GM18909 (cell line): Measurements from ENCODE around the gene ETV4.

Experiments used
- ATAC-seq: cut with Tn5 transposase; IDR thresholded peaks from one replicate; pipeline ENCODE4 v1.9.1; 2021; ENCODE audit warnings: mild to moderate bottlenecking; ENCODE audit not compliant: unreplicated experiment, poor library complexity

The ETV4 gene

DNA sequence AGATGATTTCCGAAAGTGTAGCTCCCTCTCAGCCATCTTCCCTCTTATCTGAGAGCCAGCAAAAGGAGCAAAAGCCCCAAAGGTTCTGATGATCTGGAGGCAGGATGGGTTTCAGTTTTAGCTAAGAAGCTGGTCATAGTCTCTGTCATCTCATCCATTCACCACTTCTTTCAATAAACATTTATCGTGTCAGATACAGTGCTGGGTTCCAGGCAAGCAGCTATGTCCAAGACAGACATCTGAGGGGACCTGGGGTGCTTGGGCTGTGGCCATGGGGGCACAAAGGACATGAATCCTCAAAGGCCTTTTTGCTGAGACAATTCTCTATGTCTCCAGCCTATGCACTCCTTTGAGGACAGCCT lies 1.0 kb upstream of the ETV4 start:
- ATAC-seq, result no peak

DNA sequence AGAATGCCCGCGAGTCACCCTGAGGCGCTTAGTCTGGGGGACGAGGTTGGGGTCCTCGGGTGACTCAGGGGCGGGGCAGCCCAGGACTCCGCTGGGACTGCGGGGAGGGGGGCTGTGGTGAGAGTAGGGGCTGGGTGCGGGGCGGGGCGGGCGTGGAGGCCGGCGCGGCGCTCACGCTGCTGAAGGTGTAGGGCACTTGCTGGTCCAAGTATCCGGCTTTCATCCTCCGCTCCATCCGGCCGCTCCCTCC lies 832 bp downstream of the ETV4 start:
- no peak for ATAC-seq

DNA sequence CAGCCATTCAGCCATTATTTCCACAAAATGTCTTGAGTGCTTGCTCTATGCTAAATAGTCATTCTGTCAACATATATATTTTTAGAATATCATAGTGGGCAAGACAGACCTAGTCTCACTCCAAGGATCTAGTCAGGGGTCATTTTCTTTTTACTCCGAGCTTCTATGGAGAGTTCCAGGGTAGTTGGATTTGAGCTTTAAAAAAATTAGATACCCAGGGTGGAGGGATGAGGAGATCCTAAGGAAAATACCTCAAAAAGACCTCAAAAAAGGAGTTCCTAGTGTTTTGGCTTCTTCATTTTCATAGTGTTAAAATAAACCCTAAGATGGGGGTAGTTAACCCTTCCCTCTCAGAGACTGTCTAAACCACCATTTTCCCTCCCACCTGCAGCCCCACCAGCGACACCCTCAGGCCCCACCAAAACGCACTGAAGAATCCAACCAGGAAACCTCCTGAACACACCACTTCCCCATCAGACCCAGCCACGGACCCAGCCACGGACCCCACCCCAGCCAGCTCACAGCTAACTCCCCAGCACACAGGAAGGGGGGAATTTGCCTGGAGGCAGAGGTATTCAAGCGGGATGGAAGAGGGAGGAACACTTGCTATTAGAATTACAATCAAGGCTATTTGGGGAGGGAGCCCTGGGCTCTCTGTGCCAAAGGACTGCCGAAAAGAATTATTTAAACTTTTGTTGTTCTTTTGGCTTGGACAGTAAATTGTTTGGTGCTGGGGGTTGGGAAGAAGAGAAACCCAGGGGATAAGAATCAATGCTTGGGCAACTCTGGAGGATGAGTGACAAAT lies 2.2 kb downstream of the ETV4 start:
- ATAC-seq, result no peak

DNA sequence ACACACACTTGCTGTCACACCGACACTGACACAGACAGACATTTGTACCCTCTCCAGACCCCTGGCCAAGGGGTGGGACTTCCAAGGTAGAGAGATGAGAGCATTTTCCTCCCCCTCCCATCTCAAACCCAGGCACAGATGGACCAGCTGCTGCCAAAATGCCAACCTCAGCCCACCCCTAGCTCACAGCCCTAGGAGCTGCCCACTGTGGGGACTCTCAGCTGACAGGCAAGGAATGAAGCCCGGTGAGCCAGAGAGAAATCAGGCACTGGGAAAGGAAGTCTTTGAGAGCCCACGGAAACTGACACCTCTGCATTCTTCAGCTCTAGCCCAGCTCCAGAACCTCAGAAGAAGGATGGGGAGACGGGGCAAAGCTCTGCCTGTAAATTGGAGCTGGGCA lies 2.8 kb downstream of the ETV4 start:
- no peak for ATAC-seq

DNA sequence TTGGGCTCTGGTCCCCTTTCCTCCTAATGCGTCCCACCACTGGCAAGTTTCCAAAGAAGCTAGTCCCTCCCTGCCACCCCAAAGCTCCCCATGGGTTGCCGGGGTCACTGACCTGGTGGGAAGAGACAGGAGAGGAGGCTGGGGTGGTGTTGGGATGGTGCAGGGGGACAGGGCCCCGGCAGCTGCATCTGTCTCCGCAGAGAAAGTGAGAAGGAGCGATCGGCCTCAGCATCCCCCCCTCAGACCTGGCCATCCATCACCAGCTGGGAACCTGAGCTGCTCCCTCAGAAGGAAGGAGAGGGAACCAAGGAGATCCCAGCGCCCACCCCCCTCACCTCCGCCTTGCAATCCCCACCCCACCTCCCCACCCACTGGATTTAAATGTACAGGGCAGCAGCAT lies 3.3 kb downstream of the ETV4 start:
- no peak for ATAC-seq

DNA sequence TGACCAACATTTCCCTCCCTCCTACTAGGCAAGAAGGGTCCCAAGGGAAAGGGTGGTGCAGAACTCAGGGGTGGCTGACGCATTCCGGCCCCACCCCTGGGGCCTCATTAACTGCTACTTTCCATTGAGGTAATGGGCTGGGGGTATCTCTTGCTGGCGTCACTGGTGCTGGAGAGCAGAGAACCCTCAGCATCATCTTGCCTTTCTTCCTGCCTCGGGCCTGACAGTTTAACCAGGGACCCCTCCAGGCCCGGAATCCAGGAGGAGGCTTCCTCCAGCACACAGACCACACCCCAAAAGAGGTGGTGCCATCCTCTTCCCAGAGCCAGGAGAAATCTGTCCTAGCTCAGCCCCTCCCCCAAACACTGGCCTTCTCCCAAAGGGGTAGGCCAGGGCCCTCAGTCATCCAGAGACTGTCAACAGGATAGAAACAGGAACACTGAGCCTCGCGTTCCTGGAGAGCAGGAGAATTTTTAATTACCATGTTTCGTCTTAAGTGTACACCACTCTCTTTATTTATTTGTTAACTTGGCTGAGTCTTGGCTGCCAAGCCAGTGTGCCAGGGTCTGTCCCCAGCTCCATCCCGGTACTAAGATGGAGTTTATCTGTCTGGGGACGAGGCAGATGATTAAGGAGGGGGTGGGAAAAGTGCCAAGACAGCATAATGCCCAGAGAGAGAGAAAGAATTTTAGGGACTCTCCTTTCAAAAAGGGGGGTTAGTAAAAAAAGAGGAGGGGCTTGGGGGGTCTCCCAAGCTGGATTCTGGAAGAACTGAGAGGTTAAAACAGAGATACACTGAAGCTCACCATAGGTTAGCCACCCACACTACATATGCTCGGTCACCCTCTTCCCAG lies 5.1 kb downstream of the ETV4 start:
- no peak for ATAC-seq

DNA sequence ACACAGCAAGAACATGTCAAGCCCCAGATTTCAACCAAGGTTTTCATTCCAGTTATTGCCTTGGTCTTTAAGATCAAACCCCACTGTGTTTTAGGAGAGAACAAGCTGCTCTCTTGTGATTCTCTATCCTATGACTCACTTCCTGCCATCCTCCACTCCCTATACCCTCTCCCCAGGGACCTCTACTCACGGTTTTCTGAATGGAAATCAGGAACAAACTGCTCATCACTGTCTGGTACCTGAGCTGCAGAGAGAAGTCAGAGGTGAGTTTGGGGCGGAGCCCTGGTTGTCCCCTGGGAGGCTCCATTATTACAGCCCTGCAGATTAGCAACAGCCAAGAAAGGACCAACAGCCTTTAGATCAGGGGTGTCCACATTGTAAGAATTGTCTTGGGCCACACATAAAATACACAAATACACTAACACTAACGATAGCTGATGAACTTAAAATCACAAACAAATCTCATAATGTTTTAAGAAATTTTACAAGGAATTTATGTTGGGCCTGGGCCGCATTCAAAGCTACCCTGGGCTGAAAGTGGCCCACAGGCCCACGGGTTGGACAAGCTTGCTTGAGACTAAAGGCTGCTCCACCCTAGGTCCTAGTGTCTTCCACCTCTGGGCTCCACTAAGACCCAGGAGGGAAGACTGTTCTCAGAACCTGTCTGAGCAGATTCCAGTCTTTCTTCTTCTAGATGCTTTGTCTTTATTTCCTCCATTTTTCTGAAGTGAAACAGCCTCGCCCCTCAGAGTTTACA lies 9.7 kb downstream of the ETV4 start:
- no peak for ATAC-seq

DNA sequence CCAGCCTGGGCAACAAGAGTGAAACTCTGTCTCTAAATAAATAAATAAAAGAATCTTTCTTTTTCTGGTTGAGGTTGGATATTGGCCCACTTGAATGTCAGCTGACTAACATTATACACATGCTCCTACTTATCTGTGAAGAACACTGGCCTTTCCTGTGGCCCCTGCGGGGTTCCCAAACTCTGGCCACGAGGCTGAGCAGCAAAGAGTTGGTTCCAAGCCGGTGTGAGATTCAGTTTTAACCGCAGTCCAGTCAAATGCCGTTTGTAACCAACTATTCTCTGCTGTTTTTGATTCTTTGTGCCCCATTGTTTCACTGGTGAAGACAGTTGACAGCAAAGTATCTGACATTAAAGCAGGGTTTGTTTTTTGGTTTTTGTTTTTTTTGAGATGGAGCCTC lies 11.2 kb downstream of the ETV4 start:
- no peak for ATAC-seq

DNA sequence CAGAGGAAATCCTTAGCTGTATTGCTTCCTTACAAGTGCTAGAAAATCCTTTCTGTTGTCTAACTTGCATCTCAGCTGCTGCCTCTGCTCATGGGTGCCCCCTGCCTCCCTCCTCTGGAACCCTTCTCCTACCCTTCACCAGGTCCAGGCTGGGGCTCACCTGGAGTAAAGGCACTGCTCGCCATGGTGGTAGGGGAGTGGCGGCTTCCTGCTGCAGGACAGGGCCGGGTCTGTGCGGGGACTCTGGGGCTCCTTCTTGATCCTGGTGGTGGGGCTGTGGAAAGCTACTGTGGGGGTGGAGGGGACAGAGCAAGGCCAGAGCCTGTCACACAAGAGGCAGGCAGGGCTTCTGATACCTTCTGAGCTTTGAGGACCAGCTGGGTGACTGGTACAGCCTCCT lies 12.4 kb downstream of the ETV4 start:
- ATAC-seq, result no peak

DNA sequence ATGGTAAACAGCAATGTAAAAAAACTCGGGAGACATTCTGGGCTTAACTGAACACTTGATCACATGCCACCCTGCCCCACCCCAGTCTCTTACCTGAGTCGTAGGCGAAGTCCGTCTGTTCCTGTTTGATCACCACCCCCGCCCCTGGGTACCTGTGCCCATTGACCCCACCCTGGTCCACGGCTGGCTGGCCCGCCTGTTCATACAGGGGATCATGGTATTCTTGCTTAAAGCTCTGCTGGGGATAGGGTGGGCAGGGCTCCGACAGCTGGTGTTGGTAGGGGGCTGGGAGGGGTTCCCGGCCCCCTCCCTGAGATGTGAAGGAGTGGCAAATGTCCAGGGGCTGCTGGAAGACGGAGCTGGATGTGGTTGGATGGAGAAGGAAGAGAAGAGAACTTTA lies 13.6 kb downstream of the ETV4 start:
- no peak for ATAC-seq

DNA sequence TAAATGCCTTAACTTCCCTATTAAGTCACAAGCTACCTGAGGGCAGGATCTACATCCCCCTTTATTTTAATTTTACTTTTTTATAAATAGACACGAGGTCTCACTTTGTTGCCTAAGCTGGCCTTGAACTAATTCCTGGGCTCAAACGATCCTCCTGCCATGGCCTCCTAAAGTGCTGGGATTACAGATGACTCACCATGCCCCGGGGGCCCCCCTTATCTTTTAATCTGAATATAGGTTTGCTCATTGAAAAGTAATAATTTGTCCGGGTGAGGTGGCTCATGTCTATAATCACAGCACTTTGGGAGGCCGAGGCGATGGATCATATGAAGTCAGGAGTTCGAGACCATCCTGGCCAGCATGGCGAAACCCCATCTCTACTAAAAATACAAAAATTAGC lies 14.2 kb downstream of the ETV4 start:
- ATAC-seq, result no peak

DNA sequence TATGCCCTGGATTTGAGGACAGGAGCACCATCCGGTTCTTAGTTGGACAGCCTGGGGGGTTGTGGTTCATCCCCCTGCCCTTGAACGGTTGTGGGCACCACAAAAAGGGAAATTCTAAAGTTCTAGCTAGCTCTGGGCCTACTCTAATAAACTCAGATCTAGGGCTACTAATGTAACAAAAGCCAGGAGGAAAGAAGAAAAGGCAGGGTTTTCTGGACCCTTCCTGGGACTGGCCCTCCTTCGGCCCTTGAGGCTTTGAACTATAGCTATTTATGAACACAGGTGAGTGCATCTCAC lies 15.1 kb downstream of the ETV4 start:
- ATAC-seq, result no peak

DNA sequence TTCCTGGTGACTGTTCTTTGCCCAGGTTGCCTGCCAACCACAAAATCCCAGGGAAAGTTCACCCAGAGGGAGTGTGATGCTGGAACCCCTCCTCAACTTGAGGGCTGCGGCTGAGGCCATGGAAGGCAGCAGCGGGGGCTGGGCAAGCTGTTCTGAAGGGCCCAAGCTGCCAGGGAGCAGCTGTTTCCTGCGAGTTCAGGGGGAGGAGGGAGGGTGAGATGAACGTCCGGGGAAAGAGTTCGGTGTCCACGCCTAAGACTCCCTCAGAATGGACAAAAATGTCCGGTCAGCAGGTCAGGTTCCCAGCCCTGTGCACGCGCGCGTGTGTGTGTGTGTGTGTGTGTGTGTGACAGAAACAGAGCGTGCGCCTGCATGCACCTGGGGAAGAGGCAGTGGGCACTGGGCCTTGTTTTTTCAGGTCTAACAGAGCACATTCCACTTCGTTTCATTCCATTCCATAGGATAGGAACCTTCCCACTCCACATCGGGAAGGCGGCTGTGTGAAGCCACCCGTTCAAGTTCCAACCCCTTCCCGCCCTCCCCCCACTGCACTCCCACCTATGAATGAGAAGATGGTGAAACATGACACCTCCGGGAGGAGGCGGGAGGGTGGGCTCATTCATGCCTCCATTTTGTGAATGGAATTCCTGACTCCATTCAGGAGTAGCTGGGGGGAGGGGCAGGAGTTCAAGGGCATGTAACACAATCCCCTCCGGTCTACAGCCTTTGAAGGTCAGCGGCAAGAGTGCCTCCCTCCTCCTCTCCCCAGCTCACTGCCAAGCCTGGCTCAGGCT lies 15.7 kb downstream of the ETV4 start:
- no peak for ATAC-seq

DNA sequence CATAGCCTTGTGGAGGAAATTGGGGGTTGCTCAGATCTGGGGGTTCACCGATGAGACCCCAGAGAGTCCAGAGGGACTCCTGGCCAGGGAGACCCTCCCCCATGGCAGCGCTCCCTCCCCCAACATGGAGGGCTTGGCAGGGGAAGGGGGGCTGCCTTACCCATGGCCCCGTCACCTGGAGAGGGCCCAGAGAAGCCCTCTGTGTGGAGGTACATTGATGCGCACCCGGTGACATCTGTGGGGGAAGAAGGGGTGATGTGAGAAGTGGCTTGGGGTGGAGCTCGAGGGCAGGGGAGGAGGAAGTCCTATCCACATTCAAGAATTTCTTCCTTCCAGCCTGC lies 16.2 kb downstream of the ETV4 start:
- ATAC-seq, result no peak

DNA sequence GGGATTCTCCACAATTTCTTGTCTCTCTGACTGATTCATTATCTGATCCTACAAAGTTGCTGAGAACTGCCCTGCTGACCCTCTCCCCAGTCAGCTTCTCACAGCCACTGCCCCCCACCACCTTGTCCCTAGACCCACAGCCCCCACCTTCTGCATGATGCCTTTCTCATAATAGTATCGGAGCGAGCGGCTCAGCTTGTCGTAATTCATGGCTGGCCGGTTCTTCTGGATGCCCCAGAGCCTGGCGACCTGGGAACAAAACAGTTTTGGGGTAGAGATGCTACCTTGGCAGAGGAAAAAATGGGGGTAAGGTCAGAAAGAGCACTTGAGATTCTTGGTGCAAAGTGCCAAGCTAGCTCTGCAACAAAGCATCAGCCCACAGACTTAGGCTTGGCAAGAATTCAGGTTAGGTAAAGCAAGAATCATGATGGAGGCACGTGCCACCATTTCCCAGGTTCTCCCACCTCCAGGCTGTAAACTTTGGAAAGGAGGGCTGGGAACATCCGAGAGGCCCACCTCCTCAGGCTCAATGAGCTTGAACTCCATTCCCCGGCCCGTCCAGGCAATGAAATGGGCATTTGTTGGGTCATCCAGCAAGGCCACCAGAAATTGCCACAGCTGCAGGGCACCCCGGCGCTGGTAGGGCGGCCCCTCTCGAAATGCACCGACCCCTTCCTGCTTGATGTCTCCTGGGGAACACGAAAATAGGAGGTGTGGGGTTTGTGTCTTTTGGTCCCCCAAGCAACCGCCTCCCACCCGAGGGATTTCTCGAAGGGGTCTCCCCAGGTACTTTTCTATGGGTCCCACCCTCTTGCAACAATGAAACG lies 16.9 kb downstream of the ETV4 start:
- ATAC-seq, result no peak

DNA sequence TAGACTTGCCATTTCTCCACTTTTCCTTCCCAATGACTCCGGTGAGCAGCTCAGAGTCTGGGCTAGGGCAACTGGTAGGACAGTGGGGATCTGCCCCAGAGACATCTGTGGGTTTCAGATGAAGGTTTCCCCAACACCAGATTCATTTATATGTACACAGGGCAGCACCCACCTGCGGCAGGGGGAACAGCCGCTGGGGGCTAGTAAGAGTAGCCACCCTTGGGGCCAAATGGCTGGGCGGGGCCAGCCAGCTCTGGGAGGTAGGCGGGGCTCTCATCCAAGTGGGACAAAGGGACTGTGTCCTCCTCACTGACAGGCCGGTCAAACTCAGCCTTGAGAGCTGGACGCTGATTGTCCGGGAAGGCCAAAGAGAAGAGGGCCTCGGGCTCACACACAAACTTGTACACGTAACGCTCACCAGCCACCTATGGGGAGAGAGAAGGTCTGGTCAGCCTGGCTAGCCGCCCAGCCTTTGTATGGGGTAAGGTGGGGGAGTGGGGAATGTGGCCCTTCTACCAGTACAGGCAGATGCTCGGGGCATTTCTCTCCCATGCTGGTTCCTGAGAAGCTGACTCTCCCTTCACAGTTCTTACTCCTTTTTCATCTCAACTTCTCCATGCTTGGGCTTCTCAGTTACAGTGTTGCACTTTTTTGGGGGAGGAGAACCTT lies 17.7 kb downstream of the ETV4 start:
- no peak for ATAC-seq

DNA sequence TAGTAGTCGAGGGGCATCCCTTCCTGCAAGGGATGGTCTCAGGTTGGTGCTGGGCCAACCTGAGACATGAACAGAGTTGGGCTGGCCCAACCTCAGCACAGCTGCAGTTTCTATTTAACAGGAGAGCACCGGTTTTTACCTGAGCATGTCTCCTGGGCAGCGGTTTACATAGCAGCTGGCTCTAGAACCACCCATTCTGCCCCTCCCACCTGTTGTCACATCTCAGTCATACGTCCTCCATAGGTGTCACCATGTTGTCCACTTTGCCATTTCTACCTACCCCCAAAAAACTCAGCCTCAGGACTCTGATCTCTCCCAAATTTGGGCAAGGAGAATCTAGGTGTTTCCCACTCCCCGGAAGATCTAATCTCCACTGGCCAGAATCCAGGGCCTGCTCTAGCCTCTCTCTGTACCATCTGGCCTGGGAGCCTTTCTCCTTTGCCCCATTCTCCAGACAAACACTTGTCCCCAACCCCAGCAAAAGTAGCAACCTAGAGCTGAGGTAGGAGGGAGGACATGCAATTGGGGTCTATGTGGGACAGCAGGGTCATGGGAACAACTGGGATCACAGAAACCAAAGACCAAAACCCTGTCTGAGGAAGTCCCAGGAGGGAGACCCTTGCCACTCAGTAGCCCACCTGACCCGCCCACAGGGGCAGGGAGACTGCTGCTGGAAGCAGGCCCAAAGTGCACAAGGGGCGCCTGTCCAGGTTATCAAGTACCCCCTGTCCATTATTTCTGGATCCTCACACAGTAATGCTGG lies 19.1 kb downstream of the ETV4 start:
- no peak for ATAC-seq

DNA sequence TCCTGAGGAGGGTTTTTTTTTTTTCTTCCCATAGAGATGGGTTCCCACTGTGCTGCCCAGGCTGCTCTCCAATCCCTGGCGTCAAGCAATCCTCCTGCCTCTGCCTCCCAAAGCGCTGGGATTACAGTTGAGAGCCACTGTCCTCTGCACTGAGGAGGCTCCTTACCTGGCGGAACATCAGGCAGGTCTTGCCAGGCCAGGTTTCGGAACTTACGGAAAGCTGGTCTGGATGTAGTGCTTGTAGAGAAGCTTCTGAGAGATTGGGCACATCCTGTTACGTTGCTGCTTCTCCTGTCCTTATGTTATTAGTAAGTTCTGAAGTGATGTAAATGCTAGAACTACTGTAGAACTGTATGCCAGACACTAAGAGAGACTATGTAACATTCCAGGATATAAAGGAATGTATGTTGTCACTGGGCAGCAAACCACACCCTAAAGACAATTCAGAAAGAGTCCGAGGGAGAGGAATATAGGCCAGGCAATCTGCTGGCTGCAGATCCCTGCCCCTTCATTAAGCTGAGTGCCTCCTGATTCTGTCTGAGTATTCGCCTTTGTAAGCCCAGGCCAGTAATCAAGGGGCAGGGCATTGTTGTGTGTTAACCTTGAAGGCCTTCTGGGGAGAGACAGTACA lies 21.1 kb downstream of the ETV4 start:
- ATAC-seq, result no peak
